NCI-H82 treated with DMSO at 0.1 percent for 48 hours (cell line): Measurements from ENCODE around the gene DPY19L2.
"Not testable (repeated sequence)": the region's sequence is repeated elsewhere in the genome, so short reads cannot be mapped to it uniquely, and the experiment has no call there.

ENCODE experiments used
- DNase-seq: peaks from one replicate; lab custom pipeline; 2025; ENCODE audit not compliant: unreplicated experiment; lab: John Stamatoyannopoulos, UW

The DPY19L2 gene

DNA sequence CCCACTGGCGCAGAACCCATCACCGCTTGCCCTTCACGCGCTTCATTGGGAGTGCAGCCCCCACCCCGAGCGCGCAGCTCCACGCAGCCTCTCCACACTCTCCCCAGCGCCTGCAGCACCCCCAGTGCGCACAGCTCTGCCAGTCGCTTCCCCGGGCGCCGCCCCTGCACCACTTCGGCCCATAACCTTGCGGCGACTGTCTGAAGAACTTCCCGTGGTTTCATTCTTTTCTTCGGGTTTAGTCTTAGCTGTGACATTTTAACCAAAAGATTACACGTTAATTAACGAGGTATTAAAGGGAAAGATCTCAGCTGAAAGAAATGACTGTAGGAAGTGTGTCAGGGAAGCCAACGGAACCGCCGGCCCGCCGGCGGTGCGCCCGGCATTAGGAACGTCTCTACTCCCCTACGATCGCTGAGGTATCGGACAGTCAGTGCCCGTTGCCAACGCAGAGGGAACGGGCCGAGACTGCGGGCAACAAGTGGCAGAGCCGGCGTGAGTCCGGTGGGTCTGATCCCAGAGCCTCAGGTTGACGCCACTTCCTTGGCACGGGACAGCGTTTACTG is 590 bp upstream of the DPY19L2 start:
- not testable (repeated sequence) for DNase-seq

DNA sequence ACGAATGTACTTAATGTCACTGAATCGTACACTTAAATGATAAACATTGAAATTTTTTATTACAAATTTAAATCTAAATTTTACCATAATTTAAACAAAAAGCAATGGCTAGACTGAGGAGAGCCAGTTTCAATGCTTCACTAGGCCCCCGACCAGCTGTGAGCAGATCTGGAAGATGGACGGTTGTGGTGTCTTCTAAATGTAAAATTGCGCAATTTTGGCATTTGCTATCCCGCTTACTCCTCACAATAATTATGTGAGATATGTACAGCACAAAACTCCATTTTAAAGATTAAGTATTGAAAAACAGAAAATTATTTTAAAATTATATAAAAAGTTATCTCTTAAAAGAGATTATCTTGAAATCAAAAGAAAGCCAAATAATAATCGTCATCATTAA is 5.3 kb downstream of the DPY19L2 start:
- DNase-seq, result not testable (repeated sequence)

DNA sequence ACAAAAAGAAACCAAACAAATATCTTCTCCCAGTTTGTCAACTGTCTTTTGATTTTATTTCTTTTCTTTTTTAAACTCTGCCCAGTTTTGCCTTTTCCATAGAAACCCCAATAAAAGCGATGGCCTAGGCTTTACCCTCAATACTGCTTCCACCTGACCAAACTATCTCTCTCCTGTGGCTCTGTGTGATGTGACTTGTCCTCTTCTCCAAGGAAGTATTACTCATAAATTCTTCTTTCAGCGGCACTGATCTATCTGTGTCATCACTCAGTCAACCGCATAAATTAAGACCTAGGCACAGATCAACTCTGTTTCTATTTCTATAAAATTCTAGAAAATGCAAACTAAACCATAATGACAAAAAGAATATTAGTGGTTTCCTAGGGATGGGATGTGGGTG is 9.8 kb downstream of the DPY19L2 start:
- not testable (repeated sequence) for DNase-seq

- not testable (repeated sequence) for DNase-seq
Measured at GRCh38 chr12:63656407-63656806, 11.9 kb downstream of the DPY19L2 start.

- not testable (repeated sequence) for DNase-seq
Measured at GRCh38 chr12:63655543-63656257, 12.6 kb downstream of the DPY19L2 start.

- DNase-seq, result not testable (repeated sequence)
Measured at GRCh38 chr12:63654481-63654880, 13.8 kb downstream of the DPY19L2 start.

GRCh38 chr12:63649517-63649916 is 18.8 kb downstream of the DPY19L2 start:
- not testable (repeated sequence) for DNase-seq

GRCh38 chr12:63643381-63644140 is 24.7 kb downstream of the DPY19L2 start:
- DNase-seq, result not testable (repeated sequence)

GRCh38 chr12:63624258-63624657 is 44.0 kb downstream of the DPY19L2 start:
- not testable (repeated sequence) for DNase-seq

- not testable (repeated sequence) for DNase-seq
Measured at GRCh38 chr12:63615544-63615943, 52.7 kb downstream of the DPY19L2 start.

GRCh38 chr12:63611285-63611684 is 57.0 kb downstream of the DPY19L2 start:
- not testable (repeated sequence) for DNase-seq

- not testable (repeated sequence) for DNase-seq
Measured at GRCh38 chr12:63609281-63609680, 59.0 kb downstream of the DPY19L2 start.

- DNase-seq, result not testable (repeated sequence)
Measured at GRCh38 chr12:63604985-63605384, 63.3 kb downstream of the DPY19L2 start.

GRCh38 chr12:63594828-63595227 is 73.5 kb downstream of the DPY19L2 start:
- DNase-seq, result not testable (repeated sequence)

DNA sequence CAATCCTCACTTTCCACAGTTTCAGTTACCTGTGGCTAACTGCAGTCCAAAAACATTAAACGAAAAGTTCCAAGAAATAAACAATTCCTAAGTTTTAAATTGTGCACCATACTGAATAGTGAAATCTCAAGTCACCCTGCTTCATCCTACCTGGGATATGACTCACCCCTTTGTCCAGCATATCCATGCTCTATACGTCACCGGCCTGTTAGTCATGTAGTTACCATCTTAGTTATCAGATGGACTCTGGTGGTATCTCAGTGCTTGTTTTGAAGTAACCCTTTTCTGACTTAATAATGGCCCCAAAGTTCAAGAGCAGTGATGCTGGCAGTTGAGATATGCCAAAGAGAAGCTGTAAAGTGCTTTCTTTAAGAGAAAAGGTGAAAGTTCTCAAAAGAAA is 83.9 kb downstream of the DPY19L2 start:
- DNase-seq, result not testable (repeated sequence)

DNA sequence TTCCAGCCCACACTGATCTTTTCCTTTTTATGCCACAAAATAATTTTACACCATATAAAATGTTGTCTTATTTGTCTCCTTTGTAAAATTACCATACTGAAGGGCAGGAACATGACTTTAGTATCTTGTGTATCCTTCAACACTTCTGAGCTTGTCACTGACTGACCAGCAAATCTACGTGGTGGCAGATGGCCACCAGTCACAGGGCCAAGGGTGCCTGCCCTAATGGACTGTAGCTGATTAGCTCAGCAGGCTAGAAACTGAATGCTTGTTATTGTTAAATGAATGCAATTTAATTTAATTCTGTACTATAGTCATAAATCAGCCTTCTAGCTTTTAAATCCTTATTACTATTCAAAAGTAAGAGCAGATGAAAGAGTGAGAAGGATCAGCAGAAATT is 85.0 kb downstream of the DPY19L2 start:
- not testable (repeated sequence) for DNase-seq

GRCh38 chr12:63577631-63578030 is 90.7 kb downstream of the DPY19L2 start:
- DNase-seq, result not testable (repeated sequence)

DNA sequence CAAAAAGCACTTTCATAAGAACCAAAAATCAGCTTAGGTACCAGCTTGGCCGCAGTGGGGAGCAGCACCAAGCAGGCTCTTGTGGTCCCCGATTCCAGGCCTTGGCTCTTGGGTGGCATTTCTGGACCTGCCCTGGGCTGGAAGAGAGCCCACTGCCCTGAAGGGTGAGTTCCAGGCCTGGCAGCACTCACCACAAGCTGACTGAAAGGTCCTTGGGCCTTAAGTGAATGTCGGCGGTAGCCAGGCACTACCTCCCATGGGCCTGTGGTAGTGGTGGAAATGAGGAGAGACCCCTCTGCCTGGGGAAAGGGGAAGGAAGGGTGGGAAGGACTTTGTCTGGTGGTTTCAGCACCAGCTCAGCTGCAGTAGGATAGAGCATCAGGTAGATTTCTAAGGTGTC is 96.3 kb downstream of the DPY19L2 start:
- not testable (repeated sequence) for DNase-seq

DNA sequence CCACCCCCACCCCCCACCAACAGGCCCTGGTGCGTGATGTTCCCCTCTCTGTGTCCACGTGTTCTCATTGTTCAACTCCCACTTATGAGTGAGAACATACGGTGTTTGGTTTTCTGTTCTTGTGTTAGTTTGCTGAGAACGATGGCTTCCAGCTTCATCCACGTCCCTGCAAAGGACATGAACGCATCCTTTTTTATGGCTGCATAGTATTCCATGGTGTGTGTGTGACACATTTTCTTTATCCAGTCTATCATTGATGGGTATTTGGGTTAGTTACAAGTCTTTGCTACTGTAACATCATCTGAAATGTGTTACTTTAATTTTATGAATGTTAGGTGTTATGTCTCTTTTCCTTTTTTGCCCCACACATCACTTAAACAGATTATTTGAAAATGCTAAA is 109.8 kb downstream of the DPY19L2 start:
- DNase-seq, result not testable (repeated sequence)

- not testable (repeated sequence) for DNase-seq
Measured at GRCh38 chr12:63551397-63551796, 116.9 kb downstream of the DPY19L2 start.

- not testable (repeated sequence) for DNase-seq
Measured at GRCh38 chr12:63549034-63549433, 119.3 kb downstream of the DPY19L2 start.
